IMR-90 (cell line): Measurements from ENCODE around the gene ABCB6. TPM values are rescaled to one million over a fixed set of nuclear protein-coding genes. Genes with fewer than 3 reads are reported as not detected.
"Not testable (repeated sequence)": the region's sequence is repeated elsewhere in the genome, so short reads cannot be mapped to it uniquely, and the experiment has no call there.

Source experiments
- ATAC-seq: fragments of 200-7000 bp; cut with Tn5 transposase; 2 replicates; pipeline ENCODE4 v1.9.1; 2020; ENCODE audit warnings: low read depth, mild to moderate bottlenecking, moderate library complexity
- BruUV-seq: library from RNA; stranded (reverse); fragments of 400-500 nt; replicated peaks from 2 replicates; lab custom pipeline; 2021; lab: Mats Ljungman, UMichigan
- CTCF ChIA-PET: fragments of 300-600 bp; formaldehyde crosslinking; extraction: SDS; loops from one replicate; lab custom pipeline; 2021; ENCODE audit warnings: antibody characterized with exemption; lab: Yijun Ruan, JAX
- POLR2A ChIA-PET: fragments of 300-600 bp; sonication (Branson Sonifier 250); formaldehyde crosslinking; loops from one replicate; lab custom pipeline; 2022; ENCODE audit warnings: antibody characterized with exemption; ENCODE audit not compliant: unreplicated experiment; lab: Charles Lee
- DNase-seq: peaks from one replicate; pipeline ENCODE4 v3.0.0; 2013
- H2AFZ ChIP-seq: replicated peaks from 2 replicates; pipeline ENCODE3; 2013; ENCODE audit warnings: low read length, mild to moderate bottlenecking; ENCODE audit not compliant: poor library complexity
- H2AK5ac ChIP-seq: 2 replicates; pipeline ENCODE4 v1.6.1; 2013; ENCODE audit warnings: low read depth, low read length, inconsistent platforms
- H2AK9ac ChIP-seq: replicated peaks from 2 replicates; pipeline ENCODE3; 2013; ENCODE audit warnings: mild to moderate bottlenecking, low read depth, low read length, moderate library complexity; ENCODE audit not compliant: poor library complexity
- H2BK120ac ChIP-seq: 2 replicates; pipeline ENCODE4 v1.6.1; 2013; ENCODE audit warnings: low read depth, low read length, inconsistent platforms
- H2BK15ac ChIP-seq: 3 replicates; pipeline ENCODE4 v1.6.1; 2013; ENCODE audit warnings: low read depth, low read length, inconsistent platforms
- H2BK20ac ChIP-seq: 2 replicates; pipeline ENCODE4 v1.6.1; 2013; ENCODE audit warnings: low read depth, mild to moderate bottlenecking, inconsistent platforms, low read length, moderate library complexity
- H2BK5ac ChIP-seq: 2 replicates; pipeline ENCODE4 v1.6.1; 2013; ENCODE audit warnings: mild to moderate bottlenecking, low read depth, low read length, inconsistent platforms; ENCODE audit not compliant: poor library complexity, severe bottlenecking
- H3K14ac ChIP-seq: replicated peaks from 2 replicates; pipeline ENCODE4 v1.6.1; 2013; ENCODE audit warnings: low read depth, low read length, inconsistent platforms
- H3K18ac ChIP-seq: 2 replicates; pipeline ENCODE4 v1.6.1; 2013; ENCODE audit warnings: low read depth, low read length, control low read depth
- H3K23ac ChIP-seq: 2 replicates; pipeline ENCODE4 v1.6.1; 2013; ENCODE audit warnings: low read depth, low read length, inconsistent platforms
- H3K27ac ChIP-seq: 2 replicates; pipeline ENCODE4 v1.5.1; 2013; ENCODE audit warnings: mild to moderate bottlenecking, control low read depth, low read length; ENCODE audit not compliant: insufficient read depth
- H3K27me3 ChIP-seq: 2 replicates; pipeline ENCODE4 v1.6.1; 2013; ENCODE audit warnings: low read length; ENCODE audit not compliant: control insufficient read depth, insufficient read depth
- H3K36me3 ChIP-seq: 2 replicates; pipeline ENCODE4 v1.6.1; 2013; ENCODE audit warnings: low read length, mixed read lengths; ENCODE audit not compliant: control insufficient read depth, insufficient read depth
- H3K4ac ChIP-seq: 2 replicates; pipeline ENCODE4 v1.6.1; 2013; ENCODE audit warnings: low read depth, low read length, inconsistent platforms
- H3K4me1 ChIP-seq: 2 replicates; pipeline ENCODE4 v1.6.1; 2013; ENCODE audit warnings: low read length, mixed read lengths; ENCODE audit not compliant: control insufficient read depth, insufficient read depth
- H3K4me2 ChIP-seq: 2 replicates; pipeline ENCODE4 v1.6.1; 2013; ENCODE audit warnings: low read depth, mild to moderate bottlenecking, control low read depth, low read length, moderate library complexity
- H3K4me3 ChIP-seq: 2 replicates; pipeline ENCODE4 v1.5.1; 2013; ENCODE audit warnings: low read depth, mild to moderate bottlenecking, control low read depth, low read length, moderate library complexity; ENCODE audit not compliant: insufficient read depth
- H3K56ac ChIP-seq: 2 replicates; pipeline ENCODE4 v1.6.1; 2013; ENCODE audit warnings: low read length, inconsistent platforms; ENCODE audit not compliant: insufficient read depth; ENCODE audit errors: extremely low read depth
- H3K79me1 ChIP-seq, 2 experiments: 2 replicates each; pipeline ENCODE4 v1.6.1; 2013; ENCODE audit warnings: low read length in 2 of 2, inconsistent platforms in 1 of 2, low read depth in 1 of 2
- H3K9ac ChIP-seq: 2 replicates; pipeline ENCODE4 v1.6.1; 2013; ENCODE audit warnings: low read depth, low read length, control low read depth
- H3K9me1 ChIP-seq: 2 replicates; pipeline ENCODE4 v1.6.1; 2013; ENCODE audit warnings: low read length, inconsistent platforms; ENCODE audit not compliant: insufficient read depth
- H3K9me3 ChIP-seq: 2 replicates; pipeline ENCODE4 v1.6.1; 2013; ENCODE audit warnings: low read length; ENCODE audit not compliant: control insufficient read depth, insufficient read depth
- H4K20me1 ChIP-seq: 2 replicates; pipeline ENCODE4 v1.6.1; 2013; ENCODE audit warnings: low read length, inconsistent platforms; ENCODE audit not compliant: insufficient read depth
- H4K5ac ChIP-seq: 2 replicates; pipeline ENCODE4 v1.6.1; 2013; ENCODE audit warnings: mild to moderate bottlenecking, low read depth, low read length, control low read depth
- H4K8ac ChIP-seq, 2 experiments: 2 replicates each; pipeline ENCODE4 v1.6.1; 2013; ENCODE audit warnings: low read depth in 2 of 2, low read length in 2 of 2, control low read depth in 1 of 2, inconsistent platforms in 1 of 2
- H4K91ac ChIP-seq: 2 replicates; pipeline ENCODE4 v1.6.1; 2013; ENCODE audit warnings: low read depth, low read length, inconsistent platforms; ENCODE audit not compliant: insufficient read depth
- WGBS, 2 experiments: methylation state at CpG; one replicate each; pipeline versions ENCODE4 v1.1.5 to v1.1.7; 2013; ENCODE audit warnings: missing lambda C conversion rate in 2 of 2; ENCODE audit not compliant: insufficient read length in 1 of 2; ENCODE audit errors: extremely low coverage in 2 of 2; 5-methylcytosine and 5-hydroxymethylcytosine counted together
- dilution Hi-C: fragments of 300-500 bp; cut with HindIII; formaldehyde crosslinking; loops from one replicate; pipeline ENCODE4 v1.14.3; 2018; ENCODE audit warnings: low sequenced_read_pairs; ENCODE audit not compliant: unreplicated experiment
- in situ Hi-C: fragments of 300-500 bp; cut with MboI; formaldehyde crosslinking; loops from 3 replicates; pipeline ENCODE4 v1.14.3; 2019; ENCODE audit warnings: low sequenced_read_pairs, inconsistent platforms, mixed read lengths
- intact Hi-C: fragments of 100-400 bp; cut with micrococcal nuclease; formaldehyde crosslinking; loops from 2 replicates; pipeline ENCODE4 v1.10.0; 2022
- polyA plus RNA-seq, 3 experiments: library from polyadenylated mRNA; depleted of rRNA; stranded (reverse); fragments of >200 nt; gene quantifications; 2 replicates each; pipeline ENCODE4 v1.2.3, GENCODE V29; 2012; ENCODE audit warnings: low replicate concordance in 1 of 3
- total RNA-seq: library from RNA; depleted of rRNA; stranded (reverse); fragments of >200 nt; gene quantifications from 2 replicates; pipeline ENCODE4 v1.2.3, GENCODE V29; 2012

ABCB6 gene
- total and polyA plus RNA-seq, 2 of the 4 experiments (the other 2 are of a cell fraction), result 12.5 to 24.7 TPM

DNA sequence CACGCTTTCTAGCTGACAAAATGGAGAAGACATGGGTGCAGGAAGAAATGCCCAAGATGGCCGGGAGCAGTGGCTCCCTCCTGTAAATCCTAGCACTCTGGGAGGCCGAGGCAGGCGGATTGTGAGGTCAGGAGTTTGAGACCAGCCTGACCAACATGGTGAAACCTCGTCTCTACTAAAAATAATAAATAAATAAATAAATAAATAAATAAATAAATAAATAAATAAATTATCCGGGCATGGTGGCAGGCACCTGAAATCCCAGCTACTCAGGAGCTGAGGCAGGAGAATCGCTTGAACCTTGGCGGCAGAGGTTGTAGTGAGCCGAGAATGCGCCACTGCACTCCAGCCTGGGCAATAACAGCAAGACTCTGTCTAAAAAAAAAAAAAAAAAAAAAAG, 40.2 kb upstream of the ABCB6 start:
- H2BK5ac ChIP-seq, H3K4me3 ChIP-seq, H4K91ac ChIP-seq, H3K79me1 ChIP-seq, H4K8ac ChIP-seq, H2BK20ac ChIP-seq, H3K9me1 ChIP-seq, intact Hi-C loops, H3K4me1 ChIP-seq, H2AK5ac ChIP-seq, H3K4ac ChIP-seq, BruUV-seq, DNase-seq, dilution Hi-C loops, H2BK120ac ChIP-seq, H3K23ac ChIP-seq, H3K27ac ChIP-seq, H3K14ac ChIP-seq, H2AK9ac ChIP-seq, ATAC-seq, H3K36me3 ChIP-seq, in situ Hi-C loops, H3K18ac ChIP-seq, H2BK15ac ChIP-seq, H2AFZ ChIP-seq, H3K56ac ChIP-seq, H3K9me3 ChIP-seq, H4K5ac ChIP-seq, POLR2A ChIA-PET, H4K20me1 ChIP-seq, H3K4me2 ChIP-seq, H3K9ac ChIP-seq: not testable (repeated sequence)
- WGBS, 2 experiments, result no CpG with 5 or more reads among the region's 10 CpGs
- H3K27me3 ChIP-seq, result peaks cover 35% of the 10 kb centered on the region
- CTCF ChIA-PET, result interaction anchor here (0.8 kb wide), 1 partner anchor 36 kb away, joined by 3 read pairs; no protein-coding TSS in a partner anchor
